ENCODE measurements around the gene ENTPD2. TPM values are rescaled to one million over a fixed set of nuclear protein-coding genes. Genes with fewer than 3 reads are reported as not detected.

ENTPD2 gene
- total and polyA plus RNA-seq, 2 of the 4 experiments (the other 2 are of a cell fraction), result not detected

GRCh38 chr9:137027369-137028262 is 26.2 kb downstream of the ENTPD2 start, which contains the start of gene ABCA2:
Gene ABCA2 (minus strand): TSS chr9:137028237. CDS start chr9:137028140, 97 bp downstream.
- peak within 1 kb of the TSS; percentile 23; the same call in 1 of the 2 replicates for H3K27ac ChIP-seq (ENCODE audit: insufficient read depth, low read length)
- no peak within 1 kb of the TSS for H2BK5ac ChIP-seq (ENCODE audit: low read depth, low read length, poor library complexity, severe bottlenecking)
- H2BK120ac ChIP-seq (ENCODE audit: low read depth, low read length), result 0 out of 2 replicates have a peak within 1 kb of the TSS, but pooled peaks have one; percentile 23
- H3K4me3 ChIP-seq (ENCODE audit: insufficient read depth, low read depth, low read length), result peak within 1 kb of the TSS; percentile 88
- H3K4ac ChIP-seq (ENCODE audit: low read depth, low read length), result peak within 1 kb of the TSS; percentile 52
- peak within 1 kb of the TSS; percentile 71; the same call in 1 of the 2 replicates for H4K5ac ChIP-seq (ENCODE audit: low read depth, low read length)
- no TSS peak for BruUV-seq (replicated peaks)
- in situ Hi-C loops (cut with MboI; ENCODE audit: low sequenced_read_pairs) (no loop called here), dilution Hi-C loops (cut with HindIII; ENCODE audit: low sequenced_read_pairs, unreplicated experiment) (no loop called here), intact Hi-C loops (cut with micrococcal nuclease) (loop anchor here (2.0 kb wide), 1 partner anchor 21 kb away; no protein-coding TSS in a partner anchor)
- no peaks in the 10 kb centered on the region for H3K36me3 ChIP-seq (ENCODE audit: control insufficient read depth, insufficient read depth, low read length)
- H4K8ac ChIP-seq (ENCODE audit: low read depth in 2 of 2, low read length in 2 of 2), result peak within 1 kb of the TSS in 1 of 2 experiments; percentile 39; a peak in 1 of 4 replicates
- ChIA-PET POLR2A (ENCODE audit: unreplicated experiment) (no interaction called here), CTCF (no interaction called here)
- no peaks in the 10 kb centered on the region; the same call in 1 of the 2 replicates for H4K20me1 ChIP-seq (ENCODE audit: insufficient read depth, low read length)
- peaks cover 0 to 7% of the 10 kb centered on the region in 2 experiments; a peak in 2 of 4 replicates for H3K79me1 ChIP-seq (ENCODE audit: low read depth in 1 of 2, low read length in 2 of 2)
- TF ChIP-seq MAZ (IDR thresholded peaks at IDR 0.05; ENCODE audit: borderline replicate concordance, low read depth, low read length), result peak; percentile 28; the same call in 1 of the 2 replicates
- TF ChIP-seq FOS (IDR thresholded peaks at IDR 0.05; ENCODE audit: low read depth, low read length), result no peak
- TF ChIP-seq MXI1 (IDR thresholded peaks at IDR 0.05; ENCODE audit: borderline replicate concordance, low read depth, low read length), result 0 out of 2 replicates have a peak, but pooled peaks have one; percentile 8
- H3K23ac ChIP-seq (ENCODE audit: low read depth, low read length), result peak within 1 kb of the TSS; percentile 59
- H2AFZ ChIP-seq (replicated peaks; ENCODE audit: low read length, poor library complexity), result peak within 1 kb of the TSS; percentile 92
- peaks cover 4% of the 10 kb centered on the region; the same call in 1 of the 2 replicates for H3K9me1 ChIP-seq (ENCODE audit: insufficient read depth, low read length)
- peak within 1 kb of the TSS; percentile 90 for H2AK9ac ChIP-seq (replicated peaks; ENCODE audit: low read depth, low read length, poor library complexity)
- DNase-seq (peak; percentile 12), ATAC-seq (ENCODE audit: low read depth) (peak; percentile 52)
- WGBS, 2 experiments (ENCODE audit: extremely low coverage in 2 of 2, insufficient read length in 1 of 2), result 4% methylated on average over 47 of the region's 95 CpGs; no CpG with 5 or more reads in 1 of the 2 experiments
- H3K4me2 ChIP-seq (ENCODE audit: low read depth, low read length), result peak within 1 kb of the TSS; percentile 96
- H2AK5ac ChIP-seq (ENCODE audit: low read depth, low read length), result peak within 1 kb of the TSS; percentile 84
- H2BK20ac ChIP-seq (ENCODE audit: low read depth, low read length), result no peak within 1 kb of the TSS
- no peak within 1 kb of the TSS for H2BK15ac ChIP-seq (ENCODE audit: low read depth, low read length)
- peak within 1 kb of the TSS; percentile 0; the same call in 1 of the 2 replicates for H4K91ac ChIP-seq (ENCODE audit: insufficient read depth, low read depth, low read length)
- peak within 1 kb of the TSS; percentile 52; the same call in 1 of the 2 replicates for H3K14ac ChIP-seq (replicated peaks; ENCODE audit: low read depth, low read length)
- peak within 1 kb of the TSS; percentile 19; the same call in 1 of the 2 replicates for H3K18ac ChIP-seq (ENCODE audit: low read depth, low read length)
- no peak within 1 kb of the TSS for H3K56ac ChIP-seq (ENCODE audit: extremely low read depth, insufficient read depth, low read length)
- H3K9ac ChIP-seq (ENCODE audit: low read depth, low read length), result peak within 1 kb of the TSS; percentile 71
- no peaks in the 10 kb centered on the region; the same call in 1 of the 2 replicates for H3K27me3 ChIP-seq (ENCODE audit: control insufficient read depth, insufficient read depth, low read length)
- no peaks in the 10 kb centered on the region for H3K9me3 ChIP-seq (ENCODE audit: control insufficient read depth, insufficient read depth, low read length)
- H3K4me1 ChIP-seq (ENCODE audit: control insufficient read depth, insufficient read depth, low read length), result peaks cover 5% of the 10 kb centered on the region

Data from IMR-90 (cell line).